ENCODE measurements around the gene SFTPB.

DNA sequence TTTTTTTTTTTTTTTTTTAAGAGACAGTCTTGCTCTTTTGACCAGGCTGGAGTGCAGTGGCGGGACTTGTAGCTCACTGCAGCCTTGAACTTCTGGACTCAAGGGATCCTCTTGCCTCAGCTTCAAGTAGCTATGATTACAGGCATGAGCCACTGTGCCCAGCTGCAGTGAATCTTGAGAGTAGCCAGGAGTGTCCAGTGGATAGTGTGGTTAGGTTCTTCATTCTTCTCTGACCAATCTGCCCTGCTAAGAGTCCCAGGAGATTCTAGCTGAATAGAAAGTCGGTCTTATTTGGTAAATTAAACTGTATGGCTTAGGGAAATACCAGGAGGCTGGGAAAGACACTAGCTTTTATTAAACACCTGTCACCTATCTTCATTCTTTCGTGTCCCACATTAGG lies 36.7 kb downstream of the SFTPB start:
- no peak for TF ChIP-seq POLR2AphosphoS5 (IDR thresholded peaks at IDR 0.05)
- no peak for TF ChIP-seq POLR2A (IDR thresholded peaks at IDR 0.05)
- TF ChIP-seq CTCF (IDR thresholded peaks at IDR 0.05), result no peak
